Medulla oblongata (tissue), 1 donor: ENCODE data around the gene BNC1.
"Not testable (repeated sequence)": the region's sequence is repeated elsewhere in the genome, so short reads cannot be mapped to it uniquely, and the experiment has no call there.

Experiments used
- DNase-seq: peaks from one replicate; pipeline ENCODE4 v3.0.0-alpha.2; 2015; ENCODE audit errors: extremely low spot score

The BNC1 gene

GRCh38 chr15:83248151-83249029 is 36.1 kb downstream of the BNC1 start:
- DNase-seq = peak; percentile 87

- no peak for DNase-seq
These were observed 40.8 kb downstream of the BNC1 start for GRCh38 chr15:83243634-83244033.

DNA sequence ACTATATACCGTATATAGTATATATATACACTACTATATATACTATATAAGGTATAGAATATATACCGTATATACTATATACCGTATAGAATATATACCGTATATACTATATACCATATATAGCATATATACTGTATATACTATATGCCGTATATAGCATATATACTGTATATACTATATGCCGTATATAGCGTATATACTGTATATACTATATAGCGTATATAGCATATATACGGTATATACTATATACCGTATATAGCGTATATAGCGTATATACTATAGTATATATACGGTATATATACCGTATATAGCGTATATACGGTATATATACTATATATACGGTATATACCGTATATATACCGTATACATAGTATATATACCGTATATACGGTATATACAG is 54.2 kb downstream of the BNC1 start:
- no peak for DNase-seq

- no peak for DNase-seq
These were observed 59.0 kb downstream of the BNC1 start for GRCh38 chr15:83225449-83225848.

- not testable (repeated sequence) for DNase-seq
These were observed 62.7 kb downstream of the BNC1 start for GRCh38 chr15:83221781-83222180.

DNA sequence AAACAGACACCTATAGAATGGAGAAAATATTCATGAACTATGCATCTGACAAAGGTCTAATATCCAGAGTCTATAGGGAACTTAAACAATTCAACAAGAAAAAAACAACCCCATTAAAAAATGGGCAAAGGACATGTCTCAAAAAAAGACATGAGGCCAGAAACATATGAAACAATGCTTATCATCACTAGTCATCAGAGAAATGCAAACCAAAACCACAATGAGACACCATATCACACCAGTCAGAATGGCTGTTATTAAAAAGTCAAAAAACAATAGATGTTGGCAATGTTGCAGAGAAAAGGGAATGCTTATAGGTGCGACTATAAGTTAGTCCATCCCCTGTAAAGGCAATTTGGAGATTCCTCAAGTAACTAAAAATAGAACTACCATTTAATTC is 65.4 kb downstream of the BNC1 start:
- DNase-seq = no peak

DNA sequence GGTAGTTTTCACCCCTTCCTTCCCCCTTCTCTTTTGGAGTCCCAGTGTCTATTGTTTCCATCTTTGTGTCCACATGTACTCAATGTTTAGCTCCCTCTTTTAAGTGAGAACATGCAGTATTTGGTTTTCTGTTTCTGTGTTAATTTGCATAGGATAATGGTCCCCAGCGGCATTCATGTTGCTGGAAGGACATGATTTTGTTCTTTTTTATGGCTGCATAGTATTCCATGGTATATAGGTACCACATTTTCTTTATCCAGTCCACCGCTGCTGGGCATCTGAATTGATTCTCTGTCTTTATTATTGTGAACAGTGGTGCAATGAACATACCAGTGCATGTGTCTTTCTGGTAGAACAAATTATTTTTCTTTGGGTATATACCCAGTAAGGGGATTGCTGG is 69.2 kb downstream of the BNC1 start:
- no peak for DNase-seq

- DNase-seq = no peak
These were observed 73.8 kb downstream of the BNC1 start for GRCh38 chr15:83210619-83211018.

GRCh38 chr15:83209333-83209732 is 75.1 kb downstream of the BNC1 start:
- DNase-seq = no peak

DNA sequence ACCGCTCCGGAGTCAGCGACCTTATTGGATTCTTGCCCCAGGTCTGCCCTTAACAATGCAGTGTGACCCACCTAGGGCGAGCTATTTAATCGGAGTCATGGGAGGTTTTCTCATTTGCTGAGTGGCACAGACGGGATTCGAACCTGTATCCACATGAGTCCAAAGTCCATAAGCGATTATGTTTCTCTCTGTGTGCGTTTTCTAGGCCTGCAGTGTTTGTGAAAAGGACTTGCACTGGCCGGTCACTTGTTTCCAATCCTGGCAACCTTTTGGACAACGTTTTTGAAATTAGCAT is 76.2 kb downstream of the BNC1 start:
- peak; percentile 21 for DNase-seq

GRCh38 chr15:83207660-83208366 is 76.7 kb downstream of the BNC1 start, which contains the start of gene HDGFL3:
HDGFL3 (minus strand) TSS chr15:83207823; CDS start chr15:83207414, 409 bp downstream.
- peak; percentile 42 for DNase-seq

DNA sequence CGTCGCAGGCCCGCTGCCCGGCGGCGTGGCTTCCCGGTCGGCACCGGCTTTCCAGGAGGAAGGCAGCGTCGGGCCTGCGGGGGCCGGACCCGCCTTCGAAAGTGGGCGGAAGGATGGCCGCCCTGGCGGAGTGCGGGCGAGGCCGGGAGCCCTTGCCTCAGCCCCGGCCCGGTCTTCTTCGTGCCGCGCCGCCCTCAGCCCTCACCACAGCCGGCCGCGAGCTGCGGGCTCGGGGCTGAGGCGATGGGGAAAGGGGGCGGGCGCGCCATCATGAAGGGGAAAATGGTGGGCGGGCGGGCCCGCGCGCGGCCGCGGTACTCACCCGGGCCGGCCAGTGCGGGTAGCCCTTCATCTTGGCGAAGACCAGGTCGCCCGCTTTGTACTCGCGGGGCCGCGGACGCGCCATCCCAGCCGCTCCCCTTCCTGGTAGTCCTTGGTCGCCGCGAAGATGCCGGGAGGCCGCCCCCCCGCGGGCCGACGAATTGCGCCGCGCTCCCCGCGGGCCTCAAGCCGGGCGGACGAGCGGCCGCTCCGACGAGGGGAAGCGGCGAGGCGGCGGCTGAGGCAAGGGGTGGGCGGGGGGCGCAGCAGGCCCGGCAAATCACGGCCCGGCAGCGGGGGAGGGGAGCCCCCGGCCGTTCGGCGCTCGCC is 77.3 kb downstream of the BNC1 start:
- peak; percentile 7 for DNase-seq

- peak; percentile 14 for DNase-seq
These were observed 77.9 kb downstream of the BNC1 start for GRCh38 chr15:83206526-83207008.
